ENCODE measurements around the gene SPNS1. TPM values are rescaled to one million over a fixed set of nuclear protein-coding genes. Genes with fewer than 3 reads are reported as not detected.
"Not testable (repeated sequence)": the region's sequence is repeated elsewhere in the genome, so short reads cannot be mapped to it uniquely, and the experiment has no call there.

The SPNS1 gene
- total and polyA plus RNA-seq, 2 donors (not counting 1 experiment from before 2014, with no cell fraction given), result 36.4 to 47.6 TPM

- TF ChIP-seq EZH2 (IDR thresholded peaks at IDR 0.05; ENCODE audit: borderline replicate concordance, insufficient read depth, low read depth, low read length, poor library complexity, severe bottlenecking) (no peak), CTCF (IDR thresholded peaks at IDR 0.05) (no peak)
- Histone ChIP-seq H2AFZ (ENCODE audit: insufficient read depth, low read depth, low read length, poor library complexity, severe bottlenecking) (no peak overlapping the region), H3K4me3 (ENCODE audit: control extremely low read depth in 1 of 5, extremely low read depth in 1 of 5, insufficient read depth in 1 of 5, low read depth in 2 of 5, low read length in 4 of 5) (no peak overlapping the region), H3K4me1 (ENCODE audit: control insufficient read depth in 2 of 2, insufficient read depth in 2 of 2, low read length in 2 of 2) (peaks cover 31 to 36% of the 10 kb centered on the region in 2 donors), H4K20me1 (ENCODE audit: control insufficient read depth, insufficient read depth, low read length, poor library complexity, severe bottlenecking) (peaks cover 29% of the 10 kb centered on the region), H3K9ac (ENCODE audit: low read length) (no peak overlapping the region), H3K9me3 (ENCODE audit: control extremely low read depth in 1 of 3, control insufficient read depth in 2 of 3, insufficient read depth in 1 of 3, low read length in 2 of 3) (peaks cover 0 to 8% (median 0%) of the 10 kb centered on the region in 3 donors), H3K27ac (ENCODE audit: low read length in 2 of 2) (peak overlapping the region in 1 of 2 donors; percentile 75), H3K4me2 (replicated peaks; ENCODE audit: low read depth, low read length, poor library complexity, severe bottlenecking) (no peak overlapping the region), H3K79me2 (ENCODE audit: control insufficient read depth, insufficient read depth, low read length) (peaks cover 68% of the 10 kb centered on the region), H3K36me3 (replicated peaks in 1 of 2; ENCODE audit: control extremely low read depth in 1 of 2, control insufficient read depth in 1 of 2, extremely low read depth in 1 of 2, insufficient read depth in 2 of 2, low read length in 1 of 2) (peaks cover 0 to 54% of the 10 kb centered on the region in 2 experiments), H3K27me3 (replicated peaks in 1 of 4; ENCODE audit: control extremely low read depth in 1 of 4, control insufficient read depth in 3 of 4, insufficient read depth in 4 of 4, low read length in 3 of 4) (no peaks in the 10 kb centered on the region)
- ATAC-seq (ENCODE audit: low read depth), result no peak
- Mint-ChIP-seq H3K9me3 (ENCODE audit: insufficient read depth) (no peaks in the 10 kb centered on the region), H3K27me3 (no peaks in the 10 kb centered on the region), H3K4me1 (peaks cover 40% of the 10 kb centered on the region), H3K27ac (peak overlapping the region; percentile 71), H3K4me3 (no peak overlapping the region)
- CTCF ChIA-PET, result no interaction called here
- 96% methylated on average over 7 of the region's 7 CpGs for WGBS (ENCODE audit: insufficient coverage)
- intact Hi-C loops (cut with micrococcal nuclease), result no loop called here
- POLR2A ChIA-PET, result interaction anchor here (3.8 kb wide), 1 partner anchor 13 kb away, joined by 26 read pairs; the partner anchor contains the start of gene RABEP2
- no peak for DNase-seq
These were observed 35.9 kb upstream of the SPNS1 start for GRCh38 chr16:28938721-28939120.

- H3K27me3 Mint-ChIP-seq; H3K9ac ChIP-seq (ENCODE audit: low read length); DNase-seq; ATAC-seq (ENCODE audit: low read depth); H3K4me3 ChIP-seq (ENCODE audit: control extremely low read depth in 1 of 5, extremely low read depth in 1 of 5, insufficient read depth in 1 of 5, low read depth in 2 of 5, low read length in 4 of 5); H3K4me3 Mint-ChIP-seq; H3K9me3 ChIP-seq (ENCODE audit: control extremely low read depth in 1 of 3, control insufficient read depth in 2 of 3, insufficient read depth in 1 of 3, low read length in 2 of 3); H2AFZ ChIP-seq (ENCODE audit: insufficient read depth, low read depth, low read length, poor library complexity, severe bottlenecking); H3K27ac ChIP-seq (ENCODE audit: low read length in 2 of 2); intact Hi-C loops (cut with micrococcal nuclease); H3K27me3 ChIP-seq (replicated peaks in 1 of 4; ENCODE audit: control extremely low read depth in 1 of 4, control insufficient read depth in 3 of 4, insufficient read depth in 4 of 4, low read length in 3 of 4); H3K4me2 ChIP-seq (replicated peaks; ENCODE audit: low read depth, low read length, poor library complexity, severe bottlenecking); H3K9me3 Mint-ChIP-seq (ENCODE audit: insufficient read depth): not testable (repeated sequence)
- 98% methylated on average over 6 of the region's 7 CpGs for WGBS (ENCODE audit: insufficient coverage)
- Histone ChIP-seq H4K20me1 (ENCODE audit: control insufficient read depth, insufficient read depth, low read length, poor library complexity, severe bottlenecking) (peaks cover 24% of the 10 kb centered on the region), H3K4me1 (ENCODE audit: control insufficient read depth in 2 of 2, insufficient read depth in 2 of 2, low read length in 2 of 2) (peaks cover 22 to 25% of the 10 kb centered on the region in 2 donors), H3K36me3 (replicated peaks in 1 of 2; ENCODE audit: control extremely low read depth in 1 of 2, control insufficient read depth in 1 of 2, extremely low read depth in 1 of 2, insufficient read depth in 2 of 2, low read length in 1 of 2) (peaks cover 0 to 45% of the 10 kb centered on the region in 2 experiments), H3K79me2 (ENCODE audit: control insufficient read depth, insufficient read depth, low read length) (peaks cover 64% of the 10 kb centered on the region)
- ChIA-PET POLR2A (interaction anchor here (0.7 kb wide), 1 partner anchor 1478 kb away, joined by 3 read pairs; no protein-coding TSS in a partner anchor), CTCF (interaction anchor here (0.9 kb wide), 1 partner anchor 76 kb away, joined by 4 read pairs; the partner anchor contains the start of gene SH2B1)
- Mint-ChIP-seq H3K27ac (peak overlapping the region; percentile 70), H3K4me1 (peaks cover 35% of the 10 kb centered on the region)
These were observed 34.8 kb upstream of the SPNS1 start for GRCh38 chr16:28939825-28940224.
